Transverse colon (tissue), 4 donors: ENCODE results near the gene PEAK3. TPM values are rescaled to one million over a fixed set of nuclear protein-coding genes. Genes with fewer than 3 reads are reported as not detected.

Experiments
- DNase-seq: peaks from one replicate; pipeline ENCODE4 v3.0.0-alpha.2; 2019
- H3K27ac ChIP-seq, 4 donors: fragments of 200-600 bp; sonication (generic); 2 replicates each; pipeline ENCODE4 v1.5.1; 2016 to 2018; ENCODE audit warnings: inconsistent platforms in 4 of 4
- H3K27me3 ChIP-seq: fragments of 200-600 bp; sonication (generic); 2 replicates; pipeline ENCODE4 v1.5.1; 2017; ENCODE audit warnings: inconsistent platforms
- H3K36me3 ChIP-seq, 4 donors: fragments of 200-600 bp; sonication (generic); 2 replicates each; pipeline ENCODE4 v1.5.1; 2017 to 2019; ENCODE audit warnings: inconsistent platforms in 4 of 4
- H3K4me1 ChIP-seq, 4 donors: fragments of 200-600 bp; sonication (generic); 2 replicates each; pipeline ENCODE4 v1.5.1; 2017 to 2020; ENCODE audit warnings: inconsistent platforms in 4 of 4
- H3K4me3 ChIP-seq, 4 donors: fragments of 200-600 bp; sonication (generic); 1 replicate in 1 of 4; 2 replicates in 3 of 4; pipeline versions ENCODE4 v1.5.1 to v1.6.1; 2017 to 2019; ENCODE audit warnings: inconsistent platforms in 4 of 4
- H3K9me3 ChIP-seq, 2 donors: fragments of 200-600 bp; sonication (generic); 2 replicates each; pipeline ENCODE4 v1.5.1; 2017 to 2019; ENCODE audit warnings: inconsistent platforms in 2 of 2
- CTCF ChIP-seq, 5 experiments: fragments of 200-600 bp in 3 of 5; fragments of 450-650 bp in 2 of 5; sonication (generic) in 3 of 5; IDR thresholded peaks; 1 replicate in 2 of 5; 2 replicates in 3 of 5; pipeline ENCODE4 v1.5.1; 2016 to 2017; ENCODE audit warnings: antibody characterized with exemption in 5 of 5, inconsistent platforms in 3 of 5, mild to moderate bottlenecking in 2 of 5, moderate library complexity in 1 of 5
- EP300 ChIP-seq: sonication (generic); formaldehyde crosslinking; IDR thresholded peaks from one replicate; pipeline ENCODE4 v1.6.1; 2017; ENCODE audit warnings: antibody characterized with exemption, low read depth
- POLR2A ChIP-seq: fragments of 450-650 bp; IDR thresholded peaks from one replicate; pipeline ENCODE4 v1.6.1; 2016; ENCODE audit warnings: antibody characterized with exemption, mild to moderate bottlenecking, moderate library complexity
- POLR2AphosphoS5 ChIP-seq, 3 donors: sonication (generic); formaldehyde crosslinking; IDR thresholded peaks; one replicate each; pipeline ENCODE4 v1.6.1; 2016; ENCODE audit warnings: antibody characterized with exemption in 3 of 3
- WGBS, 2 donors: methylation state at CpG; one replicate each; pipeline ENCODE4 v1.1.5; 2018; ENCODE audit warnings: low coverage in 1 of 2; 5-methylcytosine and 5-hydroxymethylcytosine counted together
- in situ Hi-C, 4 donors: fragments of 200-750 bp; cut with MboI; loops; one replicate each; pipeline versions ENCODE4 v1.15.0 to v1.15.1; 2017; ENCODE audit warnings: low sequenced_read_pairs in 3 of 4, low pct_ligation_motif_present in 1 of 4, low pct_unique_long_range_greater_than_20kb in 1 of 4
- intact Hi-C: fragments of 100-400 bp; cut with DNase I; formaldehyde crosslinking; loops from one replicate; pipeline ENCODE4 v1.15.1; 2023; ENCODE audit warnings: low total_unique reads
- total RNA-seq, 4 donors: library from RNA; depleted of rRNA; stranded (reverse); fragments of >200 nt; gene quantifications; one replicate each; pipeline ENCODE4 v1.1.0, GENCODE V29; 2016

Gene PEAK3
- total RNA-seq, 4 donors from 2014 or later = 0.27 to 1.1 (median 1.1) TPM; not detected in 1

DNA sequence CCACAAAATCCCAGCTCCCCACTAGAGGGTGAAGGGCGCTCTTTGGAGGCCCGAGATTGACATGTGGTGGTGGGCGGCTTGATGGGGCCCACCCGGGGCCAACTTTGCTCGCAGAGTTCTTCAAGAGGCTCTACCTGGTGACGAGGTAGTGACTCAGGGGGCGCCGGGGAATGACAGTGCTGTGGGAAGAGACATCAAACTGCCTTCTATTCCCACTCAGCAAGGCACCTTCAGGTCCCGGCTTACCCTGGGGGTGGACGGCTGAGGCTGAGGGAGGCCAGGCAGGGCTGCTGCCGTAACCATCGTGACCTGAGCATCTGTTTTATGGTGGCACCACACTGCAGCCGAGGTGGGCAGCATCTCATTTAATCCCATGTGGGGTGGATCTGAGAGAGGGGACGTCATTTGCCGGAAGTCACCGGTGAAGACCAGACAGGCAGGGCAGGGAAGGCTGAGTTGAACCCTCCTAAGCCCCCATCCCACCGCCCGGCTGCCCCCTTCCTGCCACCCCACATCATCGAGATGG, 24.4 kb upstream of the PEAK3 start:
- H3K27me3 ChIP-seq = peaks cover 82% of the 10 kb centered on the region
- WGBS, 2 donors = 72% methylated on average over 19 of the region's 19 CpGs; no CpG with 5 or more reads in 1 of the 2 donors
- intact Hi-C loops = no loop called here
- no peak overlapping the region for H3K27ac ChIP-seq
- H3K4me3 ChIP-seq = no peak overlapping the region
- no peaks in the 10 kb centered on the region for H3K36me3 ChIP-seq
- no peak for TF ChIP-seq CTCF (IDR thresholded peaks at IDR 0.05)
- no peak for DNase-seq
- in situ Hi-C loops = loop anchor here in 1 of 4 donors (25.0 kb wide), 1 partner anchor 306 kb away; no protein-coding TSS in a partner anchor
- peaks cover 3 to 20% (median 12%) of the 10 kb centered on the region in 4 donors for H3K4me1 ChIP-seq
- no peaks in the 10 kb centered on the region for H3K9me3 ChIP-seq

DNA sequence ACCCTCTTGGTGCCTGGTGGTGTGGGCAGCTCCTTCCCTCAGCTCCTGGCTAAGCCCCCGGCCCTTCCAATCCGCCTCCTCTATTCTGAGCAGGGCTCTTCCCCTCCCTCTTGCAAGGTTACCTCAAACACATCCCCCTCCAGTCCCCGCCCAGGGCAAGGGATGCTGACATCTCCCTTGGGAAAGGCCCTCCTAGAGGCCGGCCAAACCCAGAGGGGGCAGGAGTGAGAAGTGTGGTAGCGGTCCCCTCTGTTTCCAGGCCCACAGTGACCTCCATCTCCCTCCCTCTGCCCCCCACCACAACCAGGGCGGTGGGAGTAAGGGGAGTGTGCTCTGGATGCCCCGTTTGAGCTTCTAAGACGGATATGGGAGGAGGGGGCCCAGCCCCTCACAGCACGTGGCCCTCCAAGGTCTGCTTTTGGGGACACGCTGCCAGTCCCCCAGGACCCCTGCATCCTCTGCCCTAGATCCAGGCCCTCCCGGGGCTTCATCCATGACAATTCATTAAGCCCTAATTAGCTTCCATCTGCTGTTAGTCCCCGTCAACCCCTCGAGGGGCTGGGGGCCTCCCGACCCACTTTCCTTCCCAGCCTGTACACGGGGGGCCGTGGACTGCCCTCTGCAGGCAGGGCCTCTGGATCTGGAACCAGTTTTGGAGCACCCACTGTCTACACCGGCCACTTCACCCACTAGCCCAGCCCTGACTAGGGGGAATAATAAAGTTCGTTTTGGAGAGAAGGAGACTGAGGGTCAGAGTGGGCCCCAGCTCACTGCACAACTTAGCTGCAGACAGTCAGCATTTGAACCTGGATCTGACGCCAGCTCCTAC, 23.7 kb upstream of the PEAK3 start:
- intact Hi-C loops (no loop called here), in situ Hi-C loops (loop anchor here in 1 of 4 donors (25.0 kb wide), 1 partner anchor 307 kb away; no protein-coding TSS in a partner anchor)
- WGBS, 2 donors = 76% methylated on average over 18 of the region's 19 CpGs; no CpG with 5 or more reads in 1 of the 2 donors
- Histone ChIP-seq H3K36me3 (no peaks in the 10 kb centered on the region), H3K4me3 (no peak overlapping the region), H3K27me3 (peaks cover 82% of the 10 kb centered on the region), H3K4me1 (peaks cover 3 to 20% (median 12%) of the 10 kb centered on the region in 4 donors), H3K27ac (no peak overlapping the region), H3K9me3 (no peaks in the 10 kb centered on the region)
- no peak for DNase-seq
- TF ChIP-seq POLR2A = no peak
- TF ChIP-seq CTCF (IDR thresholded peaks at IDR 0.05) = no peak
- TF ChIP-seq EP300 = no peak
- TF ChIP-seq POLR2AphosphoS5 (IDR thresholded peaks at IDR 0.05) = no peak

GRCh38 chr19:2303211-2303798, 21.3 kb upstream of the PEAK3 start:
- DNase-seq = no peak
- in situ Hi-C loops (loop anchor here in 1 of 4 donors (25.0 kb wide), 1 partner anchor 309 kb away; no protein-coding TSS in a partner anchor), intact Hi-C loops (no loop called here)
- peaks cover 3 to 18% (median 11%) of the 10 kb centered on the region in 4 donors for H3K4me1 ChIP-seq
- no peaks in the 10 kb centered on the region for H3K9me3 ChIP-seq
- H3K27ac ChIP-seq = no peak overlapping the region
- no peak for TF ChIP-seq POLR2A
- TF ChIP-seq EP300 = no peak
- no peak for TF ChIP-seq CTCF (IDR thresholded peaks at IDR 0.05)
- TF ChIP-seq POLR2AphosphoS5 (IDR thresholded peaks at IDR 0.05) = no peak
- H3K27me3 ChIP-seq = peaks cover 61% of the 10 kb centered on the region
- WGBS, 2 donors = 37 to 78% methylated on average over 5 to 24 of the region's 26 CpGs
- H3K4me3 ChIP-seq = no peak overlapping the region
- H3K36me3 ChIP-seq = no peaks in the 10 kb centered on the region
